HG02678 (cell line): ENCODE measurements around the gene PHKB.
"Not testable (repeated sequence)": the region's sequence is repeated elsewhere in the genome, so short reads cannot be mapped to it uniquely, and the experiment has no call there.

ENCODE experiments used
- ATAC-seq: cut with Tn5 transposase; IDR thresholded peaks from one replicate; pipeline ENCODE4 v1.9.1; 2021; ENCODE audit warnings: mild to moderate bottlenecking, moderate library complexity; ENCODE audit not compliant: unreplicated experiment

PHKB gene

DNA sequence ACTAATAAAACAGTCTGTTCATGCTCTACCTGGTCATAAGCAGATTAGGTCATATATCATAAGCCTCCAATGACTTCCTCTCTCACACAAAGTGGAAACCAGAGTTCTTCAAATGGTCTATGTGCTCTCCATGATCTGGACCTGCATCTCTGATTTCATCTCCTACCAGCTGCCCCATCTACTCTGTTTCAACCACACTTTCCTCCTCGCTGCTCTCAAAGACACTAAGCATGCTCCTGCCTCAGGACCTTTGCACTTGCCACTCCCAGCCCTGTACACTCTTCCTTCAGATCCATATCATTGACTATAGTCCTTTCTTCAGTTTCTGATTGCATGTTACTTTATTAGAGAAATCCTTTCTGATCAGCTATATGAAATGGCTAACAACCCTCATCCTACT is 196.8 kb downstream of the PHKB start:
- ATAC-seq: no peak

DNA sequence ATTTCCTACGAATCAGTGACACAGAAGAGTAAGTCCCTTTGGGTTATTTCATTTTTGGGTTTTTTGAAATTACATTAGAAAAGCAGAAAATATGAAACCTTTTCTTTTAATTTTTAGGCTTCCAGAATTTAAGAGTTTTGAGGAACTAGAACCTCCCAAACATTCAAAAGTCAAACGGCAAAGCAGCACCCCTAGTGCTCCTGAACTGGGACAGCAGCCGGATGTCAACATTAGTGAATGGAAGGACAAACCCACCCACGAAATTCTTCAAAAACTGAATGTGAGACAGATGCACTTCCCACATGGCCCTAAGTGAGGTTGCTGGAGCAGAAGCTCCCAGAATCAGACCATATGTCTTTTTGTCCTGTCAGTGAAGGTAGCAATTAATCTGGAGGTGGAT is 199.4 kb downstream of the PHKB start:
- ATAC-seq: no peak

DNA sequence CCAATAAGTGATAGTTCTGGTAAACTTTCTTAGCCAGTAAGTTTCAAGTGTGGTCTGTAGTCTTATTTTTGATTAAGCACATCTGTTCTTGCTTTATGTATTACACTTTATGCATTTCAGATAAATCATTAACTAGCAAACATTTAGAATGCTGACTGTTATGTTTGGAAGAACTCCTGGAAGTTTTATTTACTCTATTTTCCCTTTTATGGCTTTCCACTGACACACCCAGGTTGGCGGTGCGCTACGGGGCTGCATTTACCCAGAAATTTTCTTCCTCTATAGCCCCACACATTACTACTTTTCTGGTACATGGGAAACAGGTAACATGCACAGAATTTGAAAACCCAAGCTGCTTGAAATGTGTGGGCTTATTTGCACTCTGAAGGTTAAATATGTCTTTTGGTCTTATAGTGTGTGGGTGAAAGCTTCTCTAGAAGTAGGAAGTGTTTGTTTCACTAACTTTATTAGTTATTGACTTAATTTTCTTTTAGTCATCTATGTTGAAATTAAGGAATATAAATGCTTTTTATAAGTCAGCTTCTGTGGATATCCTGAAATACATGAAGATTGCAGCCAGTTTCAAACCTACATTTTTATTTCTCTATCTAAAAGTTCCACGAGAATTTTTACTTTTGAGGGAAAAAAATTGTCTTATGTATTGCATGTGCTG is 203.7 kb downstream of the PHKB start:
- ATAC-seq: no peak

DNA sequence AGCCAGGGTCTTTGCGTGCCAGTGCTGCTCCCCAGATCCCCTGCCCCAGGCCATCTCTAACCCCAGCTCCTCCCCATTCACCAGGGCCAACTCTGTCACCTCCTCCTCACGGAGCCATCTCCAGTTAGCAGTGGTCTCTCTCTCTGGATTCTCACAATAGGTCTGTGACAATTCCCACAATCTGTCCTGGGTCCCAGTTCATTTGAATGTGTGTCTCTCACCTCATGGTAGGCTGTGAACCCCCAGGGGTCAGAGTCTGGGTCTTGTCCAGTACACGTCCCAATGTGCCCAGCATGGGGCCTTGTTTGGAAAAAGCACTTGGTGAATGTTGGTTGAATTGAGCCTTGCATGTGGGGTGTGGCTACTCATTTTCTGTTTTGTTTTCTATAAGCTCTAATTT is 205.3 kb downstream of the PHKB start:
- ATAC-seq: no peak

DNA sequence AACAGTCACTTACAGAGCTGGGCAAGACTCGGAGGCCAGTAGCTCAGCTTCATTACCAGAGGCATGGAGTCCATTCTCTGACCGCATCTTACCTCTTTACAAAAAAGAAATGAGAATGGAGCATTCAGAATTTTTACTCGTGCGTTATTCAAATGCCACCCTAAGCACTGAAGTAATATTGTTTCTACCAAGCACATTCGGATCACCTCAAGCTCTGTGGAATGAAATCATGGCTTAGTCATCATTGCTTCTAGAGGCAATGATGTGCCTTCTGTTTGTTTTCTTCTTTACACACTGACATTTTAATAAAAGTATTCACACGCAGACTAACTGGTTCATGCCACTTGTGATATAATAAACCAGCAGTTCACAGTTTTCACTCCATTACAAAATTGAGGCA is 206.8 kb downstream of the PHKB start:
- ATAC-seq: no peak

DNA sequence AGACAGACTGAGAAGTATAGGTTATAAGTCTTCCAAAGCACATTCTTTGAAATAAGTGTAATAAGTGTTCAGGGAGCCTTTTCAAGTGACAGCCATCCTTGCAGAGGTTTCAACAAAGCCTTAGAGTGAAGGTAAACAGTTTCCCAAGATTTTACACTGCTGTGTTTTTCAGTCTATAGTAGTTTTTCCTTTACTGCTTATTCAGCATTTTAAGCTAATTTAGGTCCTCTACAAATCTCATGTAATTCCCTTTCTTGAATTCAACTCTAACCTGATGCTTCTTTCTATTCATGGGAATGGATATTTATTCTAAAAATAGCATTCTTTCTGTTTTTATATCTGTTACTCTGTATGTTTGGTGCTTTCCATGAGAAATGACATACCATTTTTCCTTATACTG is 211.3 kb downstream of the PHKB start:
- no peak for ATAC-seq

DNA sequence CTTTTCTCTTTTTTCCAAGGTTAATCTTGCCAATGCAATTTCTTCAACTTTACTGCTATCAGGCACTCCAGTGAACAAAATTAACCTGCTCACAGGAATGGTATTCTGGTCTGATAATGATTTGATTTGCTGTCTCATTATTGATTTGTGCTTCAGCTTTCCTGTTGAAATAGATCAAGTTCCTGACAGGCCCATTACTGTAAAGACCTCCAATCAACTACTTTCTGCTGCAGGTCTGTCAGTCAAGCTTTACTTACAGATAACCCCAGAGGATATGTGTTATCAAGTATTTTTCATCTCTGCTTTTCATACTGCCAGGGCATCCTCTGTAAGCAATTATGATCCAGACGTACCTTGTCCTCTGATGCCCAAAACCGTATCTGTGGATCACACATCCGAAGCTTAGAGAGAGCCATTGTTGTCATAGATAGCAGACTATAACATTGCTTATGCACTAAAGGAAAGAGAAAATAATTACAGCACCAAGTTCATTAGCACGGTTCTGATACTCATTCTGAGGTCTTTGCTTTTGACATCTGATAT is 215.6 kb downstream of the PHKB start:
- ATAC-seq: no peak

DNA sequence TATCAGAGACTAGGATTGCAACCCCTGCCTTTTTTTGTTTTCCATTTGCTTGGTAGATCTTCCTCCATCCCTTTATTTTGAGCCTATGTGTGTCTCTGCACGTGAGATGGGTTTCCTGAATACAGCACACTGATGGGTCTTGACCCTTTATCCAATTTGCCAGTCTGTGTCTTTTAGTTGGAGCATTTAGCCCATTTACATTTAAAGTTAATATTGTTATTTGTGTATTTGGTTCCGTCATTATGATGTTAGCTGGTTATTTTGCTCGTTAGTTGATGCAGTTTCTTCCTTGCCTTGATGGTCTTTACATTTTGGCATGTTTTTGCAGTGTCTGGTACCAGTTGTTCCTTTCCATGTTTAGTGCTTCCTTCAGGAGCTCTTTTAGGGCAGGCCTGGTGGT is 220.4 kb downstream of the PHKB start:
- not testable (repeated sequence) for ATAC-seq

DNA sequence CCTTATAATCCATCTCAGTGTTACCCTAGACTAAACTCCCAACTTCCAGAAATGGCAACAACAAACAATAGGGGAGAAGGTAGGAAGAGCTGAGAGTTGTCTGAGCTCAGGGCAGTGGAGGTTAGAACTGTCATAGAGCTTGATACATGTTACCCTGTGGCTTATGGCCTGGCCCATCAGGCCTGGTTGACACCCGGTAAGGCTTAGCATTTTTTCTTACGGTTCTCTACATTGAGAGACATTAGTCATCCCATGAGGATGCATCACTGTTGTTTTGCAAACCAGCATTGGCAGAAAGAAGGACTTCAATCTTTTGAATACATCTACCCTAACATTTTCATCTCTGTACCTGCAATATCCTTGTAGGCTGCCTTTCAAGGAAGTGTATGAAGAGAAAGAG is 226.6 kb downstream of the PHKB start:
- ATAC-seq: no peak

DNA sequence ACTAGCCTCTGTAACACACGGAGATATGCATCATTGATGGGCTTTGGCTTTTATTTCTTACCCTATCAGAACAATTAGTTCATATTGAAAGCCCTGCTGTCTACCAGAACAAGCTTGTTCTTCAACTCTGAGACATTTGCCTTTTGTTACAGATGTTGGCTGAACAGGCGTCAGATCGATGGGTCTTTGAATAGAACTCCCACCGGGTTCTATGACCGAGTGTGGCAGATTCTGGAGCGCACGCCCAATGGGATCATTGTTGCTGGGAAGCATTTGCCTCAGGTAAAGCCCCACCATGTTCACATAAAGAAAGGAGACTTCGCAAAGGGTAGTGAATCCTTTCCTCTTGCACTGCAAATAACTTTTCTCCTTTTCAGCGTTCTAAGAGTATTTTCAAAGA is 232.1 kb downstream of the PHKB start:
- no peak for ATAC-seq

DNA sequence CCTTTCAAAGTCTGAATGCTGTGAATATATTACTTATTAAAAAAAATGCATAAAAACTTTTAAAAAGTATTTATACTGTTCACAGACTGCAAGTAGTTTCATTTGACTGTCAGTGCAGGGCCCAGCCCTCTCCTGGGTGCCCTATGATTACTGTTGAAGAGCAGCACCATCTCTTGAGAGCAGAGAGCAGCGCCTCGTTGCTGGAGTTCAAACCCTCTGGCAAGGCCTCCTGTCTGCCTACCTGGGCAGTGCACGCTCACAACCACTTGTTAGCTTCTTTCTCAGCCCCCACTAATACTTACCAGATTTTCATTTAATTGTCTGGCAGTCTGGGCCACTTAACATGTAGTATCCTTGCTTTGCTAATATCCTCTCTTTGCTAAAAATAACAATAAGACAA is 233.4 kb downstream of the PHKB start:
- no peak for ATAC-seq

DNA sequence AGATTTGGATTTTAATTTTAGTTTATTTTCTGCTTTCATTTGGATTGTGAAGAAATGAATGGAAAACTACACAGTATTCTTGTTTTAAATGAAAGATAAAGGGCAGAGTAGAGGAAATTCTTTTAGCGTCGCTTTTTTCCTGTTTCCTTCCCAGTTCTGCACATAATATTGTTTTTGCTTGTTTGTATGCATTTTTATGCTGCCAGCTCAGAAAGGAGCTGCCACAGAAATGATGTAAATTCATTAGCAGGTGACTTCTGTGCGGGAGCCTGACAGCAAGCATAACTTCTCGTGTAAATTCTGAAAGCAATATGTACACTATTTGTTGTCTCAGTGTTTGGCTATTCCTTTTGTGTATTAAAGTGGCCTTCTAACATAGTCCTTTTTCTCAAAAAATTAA is 234.6 kb downstream of the PHKB start:
- no peak for ATAC-seq

DNA sequence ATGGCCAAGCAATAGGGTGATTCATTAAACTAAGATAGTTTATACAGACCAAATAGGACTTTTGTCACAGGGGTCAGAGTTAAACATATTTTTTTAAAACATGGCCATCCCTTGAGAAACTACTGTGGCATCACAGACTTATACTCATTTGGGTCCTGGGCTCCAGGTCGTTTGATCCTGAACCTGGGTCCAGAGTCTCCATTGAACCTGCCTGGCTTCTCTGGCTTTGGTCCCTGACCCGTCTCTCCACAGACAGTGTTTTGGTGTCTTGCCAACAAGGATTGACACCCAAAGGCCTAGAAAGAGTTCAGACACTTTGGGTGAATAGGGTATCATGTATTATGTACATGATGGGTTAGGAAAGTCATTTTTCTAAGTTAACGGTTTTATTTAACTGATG is 236.7 kb downstream of the PHKB start:
- ATAC-seq: no peak

DNA sequence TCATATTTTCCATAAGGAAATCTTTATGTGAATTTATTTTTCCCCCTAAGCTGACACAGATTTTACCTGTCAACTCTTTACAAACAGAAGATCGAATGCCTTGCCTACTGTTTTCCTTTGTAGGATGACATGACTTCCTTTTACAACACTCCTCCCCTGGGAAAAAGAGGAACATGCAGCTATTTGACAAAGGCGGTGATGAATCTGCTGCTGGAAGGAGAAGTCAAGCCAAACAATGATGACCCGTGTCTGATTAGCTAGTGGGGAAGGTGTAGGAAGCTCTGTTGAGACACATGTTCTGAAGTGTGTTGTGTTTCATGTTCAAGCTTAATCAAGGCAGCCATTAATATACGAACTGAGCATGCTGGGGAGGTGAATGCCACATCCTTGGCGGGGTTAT is 238.0 kb downstream of the PHKB start:
- no peak for ATAC-seq

DNA sequence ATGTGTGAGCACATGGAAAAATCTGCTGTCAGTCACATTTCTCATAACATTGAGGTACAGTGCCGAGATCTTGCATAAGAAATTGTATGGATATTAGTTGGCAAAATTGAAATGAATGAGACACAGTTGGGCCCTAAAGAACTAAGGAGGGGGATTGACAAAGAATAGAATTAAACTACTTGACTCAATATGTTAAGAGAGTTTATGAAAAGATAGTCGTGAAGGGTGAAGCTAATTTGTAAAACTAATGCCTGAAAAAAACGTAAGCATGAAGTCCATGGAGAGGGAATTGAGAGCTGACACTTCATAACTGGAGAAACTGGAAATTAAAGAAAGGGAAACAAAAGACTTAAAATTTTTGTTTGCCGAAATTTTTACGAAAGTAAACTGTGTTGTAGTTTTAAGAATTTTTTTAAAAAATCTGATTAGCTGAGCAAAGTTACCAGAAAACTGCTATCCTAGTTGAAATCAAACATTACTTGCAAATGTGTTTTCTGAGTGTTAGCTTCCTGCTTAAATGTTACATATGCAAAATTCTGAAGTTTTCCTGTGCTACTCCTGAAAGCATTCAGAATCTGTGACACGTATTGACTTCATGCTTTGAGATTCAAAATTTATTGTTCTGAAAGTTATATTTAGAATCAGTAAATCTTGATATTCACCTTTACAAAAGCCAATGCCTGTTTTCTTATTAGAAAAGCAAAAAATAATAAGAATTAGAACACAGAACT is 239.9 kb downstream of the PHKB start:
- ATAC-seq: no peak

DNA sequence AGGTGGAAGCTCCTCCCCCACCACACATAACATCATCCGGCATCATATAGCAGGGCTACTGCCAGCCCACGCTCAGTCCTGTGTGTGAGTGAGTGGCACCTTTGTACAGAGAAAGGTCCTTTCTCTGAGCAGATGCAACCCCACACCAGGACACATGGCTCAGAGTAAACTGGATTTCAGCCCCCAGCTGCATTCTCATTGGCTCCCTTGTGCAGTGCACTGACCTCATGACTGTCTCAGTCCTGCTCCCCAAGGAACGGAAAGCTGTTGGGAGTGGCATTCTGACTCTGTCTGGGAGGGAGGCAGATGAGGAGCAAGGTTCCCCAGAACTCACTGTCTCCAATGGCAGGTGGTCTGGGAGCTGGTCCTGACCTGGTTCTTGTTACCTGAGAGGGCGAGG is 244.1 kb downstream of the PHKB start:
- no peak for ATAC-seq

DNA sequence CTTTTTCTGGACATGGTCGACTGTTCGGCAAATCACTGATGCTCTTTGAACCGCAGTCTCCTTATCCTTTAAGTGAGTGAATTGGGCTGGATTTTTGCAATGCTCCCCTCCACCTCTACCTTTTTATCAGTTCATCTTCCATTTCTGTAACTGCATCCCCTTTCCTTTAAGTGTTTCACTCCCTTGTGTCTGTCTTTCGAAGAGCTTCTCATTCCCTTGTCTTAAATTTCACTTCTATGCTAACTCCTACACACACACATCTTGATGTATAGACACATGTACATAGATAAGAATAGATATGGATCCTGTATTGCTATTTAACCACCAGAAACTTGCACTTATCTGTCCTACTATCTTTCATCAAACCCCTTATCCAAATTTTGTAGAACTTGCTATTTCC is 250.7 kb downstream of the PHKB start:
- no peak for ATAC-seq

DNA sequence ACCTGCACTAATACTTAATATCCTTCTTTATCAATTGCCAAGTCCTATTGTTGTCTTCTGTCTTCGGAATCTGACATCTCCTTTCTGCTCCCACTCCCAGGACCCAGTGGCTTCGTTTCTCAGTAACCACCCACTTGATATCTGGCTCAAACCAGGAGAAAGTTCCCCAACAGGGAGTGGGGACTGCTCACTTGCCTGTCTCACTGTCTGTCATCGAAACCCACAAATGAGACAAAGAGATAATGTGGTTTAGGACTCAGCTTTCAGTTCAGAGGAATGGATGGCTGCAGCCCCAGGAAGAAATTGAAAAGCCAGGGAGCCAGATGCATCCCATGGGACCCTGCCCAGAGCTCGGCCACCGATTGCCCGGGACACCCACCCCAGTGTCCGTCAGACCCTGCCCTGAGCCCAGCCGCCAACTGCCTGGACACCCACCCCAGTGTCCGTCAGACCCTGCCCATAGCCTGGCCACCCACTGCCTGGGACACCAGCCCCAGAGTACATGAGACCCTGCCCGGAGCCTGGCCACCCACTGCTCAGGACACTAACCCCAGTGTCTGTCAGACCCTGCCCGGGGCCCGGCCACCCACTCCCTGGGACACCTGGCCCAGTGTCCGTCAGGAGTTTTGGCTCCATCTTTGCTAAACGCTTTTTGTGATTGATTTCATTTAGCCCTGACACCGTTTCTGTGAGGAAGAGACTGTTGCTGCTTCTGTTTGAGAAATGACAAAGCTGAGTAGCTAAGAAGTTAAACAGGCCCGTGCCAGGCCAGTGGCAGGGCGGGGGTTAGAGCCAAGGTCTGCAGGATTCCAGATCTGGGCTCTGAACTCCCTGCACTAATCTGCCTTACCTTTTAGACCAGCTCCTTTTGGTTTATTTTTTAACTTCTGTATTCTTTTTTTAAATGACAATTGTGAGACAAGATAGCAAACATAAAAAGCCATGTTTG is 251.4 kb downstream of the PHKB start:
- ATAC-seq: no peak

DNA sequence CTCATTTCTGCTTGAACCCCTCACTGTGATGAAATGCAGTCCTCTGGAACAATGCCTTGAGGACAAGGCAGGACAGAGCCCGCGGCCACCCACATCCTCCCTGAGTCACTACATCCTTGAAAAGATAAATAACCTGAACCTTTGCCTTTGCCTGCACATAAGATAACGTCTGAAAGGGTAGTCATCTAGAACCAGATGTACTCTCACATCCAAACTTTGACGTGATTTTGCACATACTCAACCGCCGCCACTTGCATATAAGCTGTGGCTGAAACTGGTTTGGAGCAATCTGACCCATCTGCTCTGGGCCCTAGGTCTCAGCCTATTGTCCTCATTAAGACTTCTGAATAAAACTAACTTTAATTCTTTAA is 252.1 kb downstream of the PHKB start:
- ATAC-seq: no peak

DNA sequence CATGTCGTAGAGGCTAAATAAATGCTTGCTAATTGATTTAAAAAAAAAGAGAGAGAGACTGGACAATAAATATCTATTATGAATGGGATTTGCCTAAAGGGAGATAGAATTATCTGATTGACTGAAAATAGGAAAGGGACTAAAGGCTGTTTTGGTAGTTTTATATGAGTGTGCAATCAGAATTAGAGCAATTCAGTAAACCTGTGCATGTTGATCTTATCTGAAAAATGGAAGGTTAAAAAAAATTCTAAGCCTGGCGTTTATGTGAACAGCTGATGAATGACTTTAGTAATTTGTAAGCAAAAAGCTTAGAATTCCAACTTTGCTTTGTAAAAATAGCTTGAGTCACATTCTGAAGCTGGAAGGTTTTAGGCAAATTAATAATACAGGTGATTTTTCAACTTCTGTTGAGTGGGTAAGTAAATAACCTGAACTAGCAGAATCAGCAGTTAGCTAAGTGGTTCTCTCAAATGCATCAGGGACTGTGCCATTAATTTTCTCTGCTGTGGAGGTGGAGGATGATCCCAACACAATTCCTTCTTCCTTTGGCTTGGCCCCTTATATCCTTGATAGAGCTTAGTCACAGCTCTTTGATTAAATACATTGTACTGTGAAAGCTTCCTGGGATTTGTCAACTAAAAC is 254.4 kb downstream of the PHKB start:
- ATAC-seq: no peak

DNA sequence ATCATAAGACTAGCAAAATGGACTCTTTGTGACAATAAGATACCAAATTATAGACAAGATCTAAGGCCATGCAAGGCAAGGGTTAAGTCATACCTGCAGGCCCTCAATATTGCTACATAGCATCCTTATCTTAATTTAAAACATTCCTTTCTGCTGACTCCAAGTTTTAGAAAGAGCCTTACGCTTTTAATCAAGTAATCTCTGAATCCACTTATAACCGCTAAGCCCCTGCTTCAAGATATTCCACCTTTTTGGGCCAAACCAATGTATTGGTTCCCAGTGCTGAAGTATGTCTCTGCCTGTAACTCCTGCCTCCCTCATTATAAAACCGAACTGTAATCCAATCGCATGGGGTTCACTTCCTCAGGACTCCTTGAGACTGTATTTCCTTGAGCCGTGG is 255.4 kb downstream of the PHKB start:
- no peak for ATAC-seq
